Left lobe of liver (tissue), 2 donors: ENCODE measurements around the gene LAIR1. TPM values are rescaled to one million over a fixed set of nuclear protein-coding genes. Genes with fewer than 3 reads are reported as not detected.
"Not testable (repeated sequence)": the region's sequence is repeated elsewhere in the genome, so short reads cannot be mapped to it uniquely, and the experiment has no call there.

Experiments used
- ATAC-seq: fragments of 200-7000 bp; cut with Tn5 transposase; one replicate; pipeline ENCODE4 v1.9.1; 2020; ENCODE audit warnings: mild to moderate bottlenecking, moderate library complexity
- DNase-seq: peaks from one replicate; pipeline ENCODE4 v3.0.0-alpha.2; 2020; ENCODE audit warnings: low spot score
- total RNA-seq: library from RNA; stranded (reverse); gene quantifications from one replicate; pipeline ENCODE4 v1.2.1, GENCODE V29; 2021
- donor health status: DM: no; HTN: no; CAD: no; lungs with moderate emphysema.
- donor health status: DM: no; HTN: yes; CAD: no.

Gene LAIR1
- total RNA-seq, 1 donor from 2014 or later: 3.1 TPM

GRCh38 chr19:54345938-54346386 lies 18.8 kb downstream of the LAIR1 start:
- no peak for DNase-seq
- no peak for ATAC-seq

GRCh38 chr19:54343868-54344267 lies 20.9 kb downstream of the LAIR1 start:
- DNase-seq (no peak), ATAC-seq (no peak)

GRCh38 chr19:54341295-54341694 lies 23.4 kb downstream of the LAIR1 start:
- DNase-seq: no peak

GRCh38 chr19:54339646-54340358 lies 24.9 kb downstream of the LAIR1 start:
- no peak for DNase-seq
- peak; percentile 37 for ATAC-seq

More at GRCh38 chr19:54341295-54341694, 23.4 kb downstream of the LAIR1 start:
- ATAC-seq: no peak

- DNase-seq (no peak), ATAC-seq (no peak)
Measured at GRCh38 chr19:54338521-54338920, 26.2 kb downstream of the LAIR1 start.

GRCh38 chr19:54337858-54338230 lies 26.9 kb downstream of the LAIR1 start:
- ATAC-seq (no peak), DNase-seq (no peak)

- ATAC-seq: no peak
- DNase-seq: no peak
Measured at GRCh38 chr19:54336893-54337857, 27.6 kb downstream of the LAIR1 start.

GRCh38 chr19:54335979-54336892 lies 28.5 kb downstream of the LAIR1 start:
- DNase-seq (no peak), ATAC-seq (peak; percentile 19)

- ATAC-seq (no peak), DNase-seq (no peak)
Measured at GRCh38 chr19:54335164-54335563, 29.6 kb downstream of the LAIR1 start.

- DNase-seq: no peak
Measured at GRCh38 chr19:54333586-54334298, 31.0 kb downstream of the LAIR1 start.

GRCh38 chr19:54332149-54332548 lies 32.6 kb downstream of the LAIR1 start:
- ATAC-seq (no peak), DNase-seq (no peak)

More at GRCh38 chr19:54333586-54334298, 31.0 kb downstream of the LAIR1 start:
- no peak for ATAC-seq

- no peak for DNase-seq
Measured at GRCh38 chr19:54331626-54332025, 33.1 kb downstream of the LAIR1 start.

GRCh38 chr19:54329476-54330165 lies 35.1 kb downstream of the LAIR1 start:
- ATAC-seq (no peak), DNase-seq (no peak)

More at GRCh38 chr19:54331626-54332025, 33.1 kb downstream of the LAIR1 start:
- ATAC-seq: no peak

GRCh38 chr19:54328781-54329180 lies 36.0 kb downstream of the LAIR1 start:
- ATAC-seq, DNase-seq: not testable (repeated sequence)

- no peak for ATAC-seq
Measured at GRCh38 chr19:54325631-54326030, 39.1 kb downstream of the LAIR1 start.

GRCh38 chr19:54325194-54325621 lies 39.5 kb downstream of the LAIR1 start:
- ATAC-seq (peak; percentile 82), DNase-seq (no peak)

More at GRCh38 chr19:54325631-54326030, 39.1 kb downstream of the LAIR1 start:
- no peak for DNase-seq

- DNase-seq (no peak), ATAC-seq (no peak)
Measured at GRCh38 chr19:54324071-54324470, 40.7 kb downstream of the LAIR1 start.

- ATAC-seq, DNase-seq: not testable (repeated sequence)
Measured at GRCh38 chr19:54322934-54323333, 41.8 kb downstream of the LAIR1 start.

GRCh38 chr19:54322295-54322694 lies 42.4 kb downstream of the LAIR1 start:
- ATAC-seq, DNase-seq: not testable (repeated sequence)
